DMS53 treated with DMSO at 0.1 percent for 48 hours (cell line): Measurements from ENCODE around the gene RFESD.
A peak's percentile ranks its signal among the peaks of the same experiment; 100 is the strongest.
"Not testable (repeated sequence)": the region's sequence is repeated elsewhere in the genome, so short reads cannot be mapped to it uniquely, and the experiment has no call there.

Source experiments
- DNase-seq: peaks from one replicate; lab custom pipeline; 2025; ENCODE audit not compliant: unreplicated experiment; lab: John Stamatoyannopoulos, UW

RFESD gene

GRCh38 chr5:95627971-95628810 lies 18.4 kb upstream of the RFESD start:
- DNase-seq: no peak

- DNase-seq: no peak
Observed at GRCh38 chr5:95628933-95629332, 17.6 kb upstream of the RFESD start.

- DNase-seq: no peak
Observed at GRCh38 chr5:95630394-95630917, 16.1 kb upstream of the RFESD start.

- DNase-seq: no peak
Observed at GRCh38 chr5:95631255-95631958, 15.2 kb upstream of the RFESD start.

GRCh38 chr5:95631991-95632675 lies 14.4 kb upstream of the RFESD start:
- no peak for DNase-seq

GRCh38 chr5:95632942-95633341 lies 13.6 kb upstream of the RFESD start:
- not testable (repeated sequence) for DNase-seq

- no peak for DNase-seq
Observed at GRCh38 chr5:95633671-95634070, 12.9 kb upstream of the RFESD start.

- no peak for DNase-seq
Observed at GRCh38 chr5:95634081-95634480, 12.5 kb upstream of the RFESD start.

GRCh38 chr5:95638632-95639031 lies 7.9 kb upstream of the RFESD start:
- DNase-seq: no peak

GRCh38 chr5:95641741-95642220 lies 4.8 kb upstream of the RFESD start:
- DNase-seq: no peak

GRCh38 chr5:95643152-95643551 lies 3.4 kb upstream of the RFESD start:
- no peak for DNase-seq

GRCh38 chr5:95644351-95645042 lies 2.1 kb upstream of the RFESD start:
- peak; percentile 60 for DNase-seq

GRCh38 chr5:95646226-95646568 lies 380 bp upstream of the RFESD start:
- not testable (repeated sequence) for DNase-seq

- no peak for DNase-seq
Observed at GRCh38 chr5:95647886-95648860, 1.6 kb downstream of the RFESD start.

- no peak for DNase-seq
Observed at GRCh38 chr5:95649274-95649673, 2.7 kb downstream of the RFESD start.

- DNase-seq: no peak
Observed at GRCh38 chr5:95649842-95650620, 3.5 kb downstream of the RFESD start.

- DNase-seq: no peak
Observed at GRCh38 chr5:95652849-95653248, 6.3 kb downstream of the RFESD start.

- no peak for DNase-seq
Observed at GRCh38 chr5:95654196-95654595, 7.6 kb downstream of the RFESD start.

GRCh38 chr5:95655575-95655974 lies 9.0 kb downstream of the RFESD start:
- no peak for DNase-seq
